ENCODE data around the gene NUDCD3. TPM values are rescaled to one million over a fixed set of nuclear protein-coding genes. Genes with fewer than 3 reads are reported as not detected.

Gene NUDCD3
- total RNA-seq, 1 experiment from 2014 or later = 94.6 TPM

GRCh38 chr7:44536090-44536489 lies 45.6 kb upstream of the NUDCD3 start:
- H3K27ac ChIP-seq (ENCODE audit: low read depth, low read length) = no peak overlapping the region
- POLR2A ChIA-PET = no interaction called here
- H3K4me3 ChIP-seq (replicated peaks in 1 of 2; ENCODE audit: low read depth in 1 of 2, low read length in 2 of 2) = no peak overlapping the region
- no peak for ATAC-seq
- no peaks in the 10 kb centered on the region for H3K79me2 ChIP-seq (ENCODE audit: insufficient read depth, low read length)
- H3K36me3 ChIP-seq (ENCODE audit: control insufficient read depth in 1 of 2, insufficient read depth in 2 of 2, low read length in 2 of 2) = no peaks in the 10 kb centered on the region
- BruUV-seq (replicated peaks) = no TSS peak
- CTCF ChIA-PET = interaction anchor here (1.0 kb wide), 1 partner anchor 12 kb away, joined by 3 read pairs; no protein-coding TSS in a partner anchor
- no peak overlapping the region for H3K4me2 ChIP-seq (ENCODE audit: low read length)
- no peak overlapping the region for H3K9ac ChIP-seq (ENCODE audit: low read length)
- H3K4me1 ChIP-seq (ENCODE audit: control insufficient read depth in 1 of 2, insufficient read depth in 2 of 2, low read length in 2 of 2) = peaks cover 0 to 6% of the 10 kb centered on the region in 2 experiments; a peak in 2 of 4 replicates
- H3K27me3 ChIP-seq (ENCODE audit: insufficient read depth, low read length) = no peaks in the 10 kb centered on the region
- no peak for DNase-seq (ENCODE audit: low read depth, low spot score)
- H3K9me3 ChIP-seq (ENCODE audit: control insufficient read depth in 1 of 2, insufficient read depth in 1 of 2, low read depth in 1 of 2, low read length in 2 of 2) = no peaks in the 10 kb centered on the region
- no peaks in the 10 kb centered on the region for H4K20me1 ChIP-seq (ENCODE audit: insufficient read depth)
- intact Hi-C loops (cut with micrococcal nuclease) = no loop called here
- no peak overlapping the region for H2AFZ ChIP-seq (ENCODE audit: low read depth, low read length, poor library complexity, severe bottlenecking)
- no peak for TF ChIP-seq ATF3 (IDR thresholded peaks at IDR 0.05)
- no peak for TF ChIP-seq JUND (IDR thresholded peaks at IDR 0.05)
- no peak for TF ChIP-seq POLR2A (IDR thresholded peaks at IDR 0.05; ENCODE audit: borderline replicate concordance, extremely low read depth, insufficient read depth, insufficient read length)
- TF ChIP-seq MAX (IDR thresholded peaks at IDR 0.05) = no peak
- no peak for TF ChIP-seq ZFX (IDR thresholded peaks at IDR 0.05)
- TF ChIP-seq EZH2phosphoT487 (IDR thresholded peaks at IDR 0.05; ENCODE audit: borderline replicate concordance) = no peak
- H3K9me2 ChIP-seq (ENCODE audit: insufficient read depth) = no peaks in the 10 kb centered on the region
- RAD21 ChIA-PET (ENCODE audit: low non-redundant PET in 1 of 2, low total read pairs in 2 of 2, uncharacterized antibody in 2 of 2, unreplicated experiment in 2 of 2) = no interaction called here

GRCh38 chr7:44535348-44536064 lies 45.0 kb upstream of the NUDCD3 start:
- H2AFZ ChIP-seq (ENCODE audit: low read depth, low read length, poor library complexity, severe bottlenecking) = no peak overlapping the region
- H3K9me2 ChIP-seq (ENCODE audit: insufficient read depth) = no peaks in the 10 kb centered on the region
- ATAC-seq (no peak), DNase-seq (ENCODE audit: low read depth, low spot score) (no peak)
- no peak overlapping the region for H3K4me2 ChIP-seq (ENCODE audit: low read length)
- CTCF ChIA-PET = interaction anchor here (0.7 to 1.6 kb wide), 6 partner anchors 9 to 295 kb away, joined by 3 to 13 read pairs (median 5); partner anchors contain the start of gene DDX56
- POLR2A ChIA-PET = no interaction called here
- no peaks in the 10 kb centered on the region for H3K79me2 ChIP-seq (ENCODE audit: insufficient read depth, low read length)
- H3K9me3 ChIP-seq (ENCODE audit: control insufficient read depth in 1 of 2, insufficient read depth in 1 of 2, low read depth in 1 of 2, low read length in 2 of 2) = no peaks in the 10 kb centered on the region
- RAD21 ChIA-PET (ENCODE audit: low non-redundant PET in 1 of 2, low total read pairs in 2 of 2, uncharacterized antibody in 2 of 2, unreplicated experiment in 2 of 2) = no interaction called here
- BruUV-seq (replicated peaks) = no TSS peak
- H3K27me3 ChIP-seq (ENCODE audit: insufficient read depth, low read length) = no peaks in the 10 kb centered on the region
- no peak overlapping the region for H3K27ac ChIP-seq (ENCODE audit: low read depth, low read length)
- no peak overlapping the region for H3K9ac ChIP-seq (ENCODE audit: low read length)
- no peaks in the 10 kb centered on the region for H3K36me3 ChIP-seq (ENCODE audit: control insufficient read depth in 1 of 2, insufficient read depth in 2 of 2, low read length in 2 of 2)
- no peaks in the 10 kb centered on the region for H4K20me1 ChIP-seq (ENCODE audit: insufficient read depth)
- peaks cover 0 to 12% of the 10 kb centered on the region in 2 experiments; a peak in 2 of 4 replicates for H3K4me1 ChIP-seq (ENCODE audit: control insufficient read depth in 1 of 2, insufficient read depth in 2 of 2, low read length in 2 of 2)
- H3K4me3 ChIP-seq (replicated peaks in 1 of 2; ENCODE audit: low read depth in 1 of 2, low read length in 2 of 2) = no peak overlapping the region
- intact Hi-C loops (cut with micrococcal nuclease) = no loop called here
- TF ChIP-seq FOSL1 (IDR thresholded peaks at IDR 0.05; ENCODE audit: low read depth) (no peak), EZH2phosphoT487 (IDR thresholded peaks at IDR 0.05; ENCODE audit: borderline replicate concordance) (no peak), POLR2AphosphoS5 (IDR thresholded peaks at IDR 0.05; ENCODE audit: low read depth, low read length) (no peak), TCF7L2 (IDR thresholded peaks at IDR 0.05; ENCODE audit: borderline replicate concordance, extremely low read depth, insufficient read depth, insufficient read length) (no peak), EZH2 (IDR thresholded peaks at IDR 0.05) (no peak), EGR1 (IDR thresholded peaks at IDR 0.05; ENCODE audit: low read depth) (no peak), ZNF274 (IDR thresholded peaks at IDR 0.05; ENCODE audit: low read depth, low read length) (no peak), JUND (IDR thresholded peaks at IDR 0.05) (no peak), ATF3 (IDR thresholded peaks at IDR 0.05) (no peak), REST (IDR thresholded peaks at IDR 0.05; ENCODE audit: low read depth) (no peak), SIN3A (IDR thresholded peaks at IDR 0.05; ENCODE audit: low read depth) (no peak), MAX (IDR thresholded peaks at IDR 0.05) (no peak), CBX3 (IDR thresholded peaks at IDR 0.05; ENCODE audit: low read depth) (no peak), SP1 (IDR thresholded peaks at IDR 0.05; ENCODE audit: low read depth) (no peak)
